Measurements from ENCODE around the gene NR2E1. TPM values are rescaled to one million over a fixed set of nuclear protein-coding genes. Genes with fewer than 3 reads are reported as not detected.

Gene NR2E1
- total RNA-seq, 1 experiment from 2014 or later = not detected

- no peak for DNase-seq
- Mint-ChIP-seq H3K27me3 (ENCODE audit: unreplicated experiment) (no peaks in the 10 kb centered on the region), H3K4me1 (ENCODE audit: low read depth, unreplicated experiment) (peaks cover 9% of the 10 kb centered on the region), H3K27ac (ENCODE audit: unreplicated experiment) (no peak overlapping the region), H3K4me3 (ENCODE audit: low read depth, unreplicated experiment) (no peak overlapping the region), H3K36me3 (ENCODE audit: insufficient read depth, unreplicated experiment) (peaks cover 4% of the 10 kb centered on the region), H3K9me3 (ENCODE audit: low read depth, unreplicated experiment) (no peaks in the 10 kb centered on the region)
- CTCF ChIA-PET = interaction anchor here (0.5 kb wide), 1 partner anchor 947 kb away, joined by 4 read pairs; no protein-coding TSS in a partner anchor
- no TSS peak for BruUV-seq (replicated peaks)
- TF ChIP-seq CTCF (IDR thresholded peaks at IDR 0.05; ENCODE audit: unreplicated experiment) = no peak
- intact Hi-C loops (cut with micrococcal nuclease; ENCODE audit: unreplicated experiment) = no loop called here
Measured at GRCh38 chr6:108207013-108207412, 41.2 kb downstream of the NR2E1 start.

GRCh38 chr6:108209738-108210137, 43.9 kb downstream of the NR2E1 start:
- no peaks in the 10 kb centered on the region for H3K4me1 Mint-ChIP-seq (ENCODE audit: low read depth, unreplicated experiment)
- no peak overlapping the region for H3K4me3 Mint-ChIP-seq (ENCODE audit: low read depth, unreplicated experiment)
- no peak for DNase-seq
- CTCF ChIA-PET = no interaction called here
- BruUV-seq (replicated peaks) = no TSS peak
- H3K27ac Mint-ChIP-seq (ENCODE audit: unreplicated experiment) = no peak overlapping the region
- TF ChIP-seq CTCF (IDR thresholded peaks at IDR 0.05; ENCODE audit: unreplicated experiment) = no peak
- no peaks in the 10 kb centered on the region for H3K9me3 Mint-ChIP-seq (ENCODE audit: low read depth, unreplicated experiment)
- H3K27me3 Mint-ChIP-seq (ENCODE audit: unreplicated experiment) = no peaks in the 10 kb centered on the region
- peaks cover 6% of the 10 kb centered on the region for H3K36me3 Mint-ChIP-seq (ENCODE audit: insufficient read depth, unreplicated experiment)
- intact Hi-C loops (cut with micrococcal nuclease; ENCODE audit: unreplicated experiment) = no loop called here

GRCh38 chr6:108210556-108210955, 44.7 kb downstream of the NR2E1 start:
- DNase-seq = no peak
- Mint-ChIP-seq H3K4me3 (ENCODE audit: low read depth, unreplicated experiment) (no peak overlapping the region), H3K9me3 (ENCODE audit: low read depth, unreplicated experiment) (no peaks in the 10 kb centered on the region), H3K36me3 (ENCODE audit: insufficient read depth, unreplicated experiment) (peaks cover 6% of the 10 kb centered on the region), H3K27me3 (ENCODE audit: unreplicated experiment) (no peaks in the 10 kb centered on the region), H3K27ac (ENCODE audit: unreplicated experiment) (no peak overlapping the region), H3K4me1 (ENCODE audit: low read depth, unreplicated experiment) (no peaks in the 10 kb centered on the region)
- TF ChIP-seq CTCF (IDR thresholded peaks at IDR 0.05; ENCODE audit: unreplicated experiment) = no peak
- BruUV-seq (replicated peaks) = no TSS peak
- intact Hi-C loops (cut with micrococcal nuclease; ENCODE audit: unreplicated experiment) = no loop called here
- CTCF ChIA-PET = no interaction called here

- H3K27ac Mint-ChIP-seq (ENCODE audit: unreplicated experiment) = no peak overlapping the region
- CTCF ChIA-PET = no interaction called here
Measured at GRCh38 chr6:108211671-108212070, 45.8 kb downstream of the NR2E1 start.

More at GRCh38 chr6:108211671-108212070, 45.8 kb downstream of the NR2E1 start:
- no peaks in the 10 kb centered on the region for H3K9me3 Mint-ChIP-seq (ENCODE audit: low read depth, unreplicated experiment)
- H3K4me3 Mint-ChIP-seq (ENCODE audit: low read depth, unreplicated experiment) = no peak overlapping the region
- BruUV-seq (replicated peaks) = TSS peak; percentile 92
- intact Hi-C loops (cut with micrococcal nuclease; ENCODE audit: unreplicated experiment) = no loop called here
- no peaks in the 10 kb centered on the region for H3K27me3 Mint-ChIP-seq (ENCODE audit: unreplicated experiment)
- H3K36me3 Mint-ChIP-seq (ENCODE audit: insufficient read depth, unreplicated experiment) = peaks cover 10% of the 10 kb centered on the region
- TF ChIP-seq CTCF (IDR thresholded peaks at IDR 0.05; ENCODE audit: unreplicated experiment) = no peak
- H3K4me1 Mint-ChIP-seq (ENCODE audit: low read depth, unreplicated experiment) = no peaks in the 10 kb centered on the region
- DNase-seq = no peak

Data from Calu3 (cell line).